SK-N-MC (cell line): ENCODE data around the gene CLRN1.
A peak's percentile ranks its signal among the peaks of the same experiment; 100 is the strongest.

ENCODE experiments used
- DNase-seq: peaks from one replicate; pipeline ENCODE4 v3.0.0-alpha.2; 2011; ENCODE audit warnings: low read depth, low spot score
- H3K27ac ChIP-seq: fragments of 200-600 bp; sonication (generic); 2 replicates; pipeline ENCODE4 v1.5.1; 2016; ENCODE audit warnings: mixed run types
- H3K36me3 ChIP-seq: fragments of 200-600 bp; sonication (generic); 2 replicates; pipeline ENCODE4 v1.6.1; 2017; ENCODE audit warnings: antibody characterized with exemption, low read length, mixed read lengths; ENCODE audit not compliant: insufficient read depth
- H3K4me3 ChIP-seq: fragments of 200-600 bp; sonication (generic); 2 replicates; pipeline ENCODE4 v1.5.1; 2016
- H3K9ac ChIP-seq: fragments of 200-600 bp; sonication (generic); 2 replicates; pipeline ENCODE4 v1.8.0; 2017; ENCODE audit warnings: mixed run types, mixed read lengths; ENCODE audit not compliant: insufficient read length
- H3K9me3 ChIP-seq: fragments of 200-600 bp; sonication (generic); 2 replicates; pipeline ENCODE4 v1.6.1; 2017; ENCODE audit warnings: low read depth, mild to moderate bottlenecking, antibody characterized with exemption, low read length, moderate library complexity, mixed read lengths
- EZH2 ChIP-seq: fragments of 200-600 bp; sonication (generic); IDR thresholded peaks from one replicate; pipeline ENCODE4 v1.6.1; 2017; ENCODE audit warnings: antibody characterized with exemption
- FOXP2 ChIP-seq: optimal IDR thresholded peaks from 2 replicates; pipeline ENCODE3; 2011; ENCODE audit warnings: mild to moderate bottlenecking, moderate library complexity; ENCODE audit not compliant: insufficient read depth; ENCODE audit errors: extremely low read length, control extremely low read depth
- POLR2AphosphoS5 ChIP-seq: IDR thresholded peaks from 2 replicates; pipeline ENCODE4 v1.6.1; 2012; ENCODE audit warnings: mild to moderate bottlenecking, low read depth, low read length, borderline replicate concordance

Gene CLRN1

DNA sequence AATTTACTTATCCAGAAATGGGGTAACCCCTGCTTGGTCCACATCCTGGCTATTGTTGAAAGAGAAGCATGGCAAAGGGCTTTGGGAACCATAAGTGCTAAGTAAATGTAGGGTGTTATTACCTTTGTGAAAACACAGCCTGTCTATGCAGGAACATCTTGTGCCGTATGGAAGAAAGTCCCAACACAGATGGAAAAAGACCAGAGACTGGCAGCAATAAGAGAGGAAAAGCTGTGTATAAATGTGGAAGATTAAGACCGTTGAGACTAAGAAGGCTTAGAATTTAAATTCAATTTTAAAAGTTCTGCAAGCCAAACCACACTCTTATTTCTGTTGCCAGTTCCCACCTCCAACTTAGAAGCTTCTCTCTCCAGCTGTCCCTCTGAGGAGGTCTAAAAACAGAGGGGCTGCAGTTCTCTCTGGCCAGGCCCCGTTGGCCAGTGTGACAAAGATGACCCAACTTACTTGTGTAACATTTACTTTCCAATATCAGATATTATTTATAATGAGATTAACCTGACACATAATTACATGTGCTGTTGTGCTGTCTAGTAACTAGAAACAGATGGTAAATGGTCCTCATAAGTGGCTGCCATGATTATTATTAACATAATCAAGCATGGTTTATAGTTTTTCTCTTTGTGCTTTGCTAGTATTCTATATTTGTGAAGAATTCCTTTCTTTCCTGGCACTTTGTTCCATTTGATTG is 74.3 kb downstream of the CLRN1 start:
- H3K9me3 ChIP-seq = no peaks in the 10 kb centered on the region
- no peaks in the 10 kb centered on the region for H3K36me3 ChIP-seq
- peak overlapping the region; percentile 2; the same call in 1 of the 2 replicates for H3K4me3 ChIP-seq
- DNase-seq = peak; percentile 40
- H3K27ac ChIP-seq = no peak overlapping the region
- no peak for TF ChIP-seq FOXP2
- TF ChIP-seq POLR2AphosphoS5 = peak; percentile 54; the same call in 1 of the 2 replicates
- H3K9ac ChIP-seq = no peak overlapping the region

DNA sequence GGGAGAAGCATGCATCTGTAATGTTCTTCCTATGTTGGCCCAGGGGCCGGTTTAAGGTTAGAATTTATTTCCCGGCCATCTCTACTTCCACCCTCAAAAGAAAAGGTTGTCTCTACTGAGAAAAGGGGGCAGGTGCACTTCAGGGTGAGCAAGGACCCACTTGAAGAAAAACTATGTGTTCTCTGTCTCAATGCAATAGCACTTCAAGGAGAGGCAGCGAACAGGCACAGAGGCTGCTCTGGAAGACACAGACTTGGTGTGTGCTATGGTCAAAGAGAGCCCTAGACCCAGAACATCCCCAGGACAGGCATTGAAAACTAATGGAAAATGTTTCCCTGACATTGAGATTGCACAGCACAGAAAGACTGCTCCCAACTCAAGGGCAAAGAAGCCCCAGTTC is 74.9 kb downstream of the CLRN1 start:
- H3K36me3 ChIP-seq = no peaks in the 10 kb centered on the region
- H3K9me3 ChIP-seq = no peaks in the 10 kb centered on the region
- H3K9ac ChIP-seq = no peak overlapping the region
- TF ChIP-seq POLR2AphosphoS5 (no peak), EZH2 (no peak), FOXP2 (no peak)
- no peak for DNase-seq
- no peak overlapping the region for H3K4me3 ChIP-seq
- no peak overlapping the region for H3K27ac ChIP-seq

DNA sequence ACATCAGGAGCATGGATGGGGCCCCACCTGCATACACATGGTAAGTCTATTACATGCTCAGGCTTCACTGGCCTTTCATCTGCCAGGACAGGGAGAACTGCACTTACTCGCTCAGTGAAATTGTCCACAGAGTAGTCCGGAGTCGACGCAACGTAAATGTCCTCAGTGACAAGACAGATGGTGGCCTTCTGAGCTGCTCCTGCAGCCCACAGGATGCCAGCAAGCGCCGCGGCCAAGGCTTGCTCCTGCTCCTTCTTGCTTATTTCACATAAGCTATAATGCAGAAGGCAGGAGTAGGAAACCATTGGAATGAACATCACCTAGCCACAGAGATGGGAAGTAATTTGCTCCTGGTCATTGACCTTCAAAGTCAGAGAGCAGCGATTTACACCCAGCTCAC is 81.7 kb downstream of the CLRN1 start:
- Histone ChIP-seq H3K9ac (no peak overlapping the region), H3K4me3 (no peak overlapping the region), H3K9me3 (no peaks in the 10 kb centered on the region), H3K27ac (no peak overlapping the region), H3K36me3 (no peaks in the 10 kb centered on the region)
- TF ChIP-seq POLR2AphosphoS5 (no peak), FOXP2 (no peak)
- no peak for DNase-seq

DNA sequence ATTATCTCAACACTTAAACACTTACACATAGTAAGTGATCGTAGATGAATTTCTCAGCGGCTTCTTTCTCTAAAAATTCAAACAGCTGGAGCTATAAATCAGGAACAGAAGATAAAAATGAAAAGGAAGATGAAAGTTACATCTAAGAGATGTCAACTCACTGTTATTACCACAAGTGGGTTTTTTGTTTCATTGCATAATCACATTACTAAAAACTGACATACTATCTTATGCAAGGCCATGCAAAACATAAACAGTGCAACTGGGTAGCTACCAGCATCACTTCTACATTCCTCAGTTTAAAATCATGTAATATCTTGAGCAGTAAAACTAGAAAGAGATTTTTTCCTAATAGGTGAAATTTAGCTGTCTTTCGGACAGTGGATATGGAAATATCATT is 82.2 kb downstream of the CLRN1 start:
- Histone ChIP-seq H3K27ac (no peak overlapping the region), H3K4me3 (no peak overlapping the region)
- DNase-seq = no peak

GRCh38 chr3:150889106-150889505 is 83.4 kb downstream of the CLRN1 start:
- no peak overlapping the region for H3K9ac ChIP-seq
- H3K4me3 ChIP-seq = no peak overlapping the region
- H3K27ac ChIP-seq = no peak overlapping the region
- H3K36me3 ChIP-seq = no peaks in the 10 kb centered on the region
- TF ChIP-seq POLR2AphosphoS5 (no peak), FOXP2 (no peak), EZH2 (no peak)
- peak; percentile 66 for DNase-seq
- H3K9me3 ChIP-seq = no peaks in the 10 kb centered on the region

More for the DNA sequence above, 82.2 kb downstream of the CLRN1 start:
- no peak overlapping the region for H3K9ac ChIP-seq
- H3K9me3 ChIP-seq = no peaks in the 10 kb centered on the region
- TF ChIP-seq POLR2AphosphoS5 (no peak), FOXP2 (no peak), EZH2 (no peak)
- no peaks in the 10 kb centered on the region for H3K36me3 ChIP-seq

DNA sequence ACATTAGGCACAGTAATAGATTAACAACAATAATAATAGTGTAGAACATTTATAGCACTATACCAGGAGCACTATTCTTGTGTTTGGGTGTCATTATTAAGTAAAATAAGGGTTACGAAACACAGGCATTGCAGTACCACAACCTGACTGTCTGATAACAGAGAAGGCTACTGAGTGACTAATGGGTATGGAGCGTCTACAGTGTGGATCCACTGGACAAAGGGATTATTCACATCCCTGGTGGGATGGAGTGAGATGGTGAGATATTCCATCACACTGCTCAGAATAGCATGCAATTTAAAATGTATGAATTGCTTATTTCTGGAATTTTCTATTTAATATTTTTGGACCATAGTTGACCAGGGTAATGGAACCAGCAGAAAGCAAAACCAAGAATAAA is 85.5 kb downstream of the CLRN1 start:
- TF ChIP-seq EZH2 (no peak), FOXP2 (no peak), POLR2AphosphoS5 (no peak)
- DNase-seq = no peak
- H3K9ac ChIP-seq = no peak overlapping the region
- H3K4me3 ChIP-seq = no peak overlapping the region
- no peak overlapping the region for H3K27ac ChIP-seq
- H3K36me3 ChIP-seq = no peaks in the 10 kb centered on the region
- no peaks in the 10 kb centered on the region for H3K9me3 ChIP-seq

DNA sequence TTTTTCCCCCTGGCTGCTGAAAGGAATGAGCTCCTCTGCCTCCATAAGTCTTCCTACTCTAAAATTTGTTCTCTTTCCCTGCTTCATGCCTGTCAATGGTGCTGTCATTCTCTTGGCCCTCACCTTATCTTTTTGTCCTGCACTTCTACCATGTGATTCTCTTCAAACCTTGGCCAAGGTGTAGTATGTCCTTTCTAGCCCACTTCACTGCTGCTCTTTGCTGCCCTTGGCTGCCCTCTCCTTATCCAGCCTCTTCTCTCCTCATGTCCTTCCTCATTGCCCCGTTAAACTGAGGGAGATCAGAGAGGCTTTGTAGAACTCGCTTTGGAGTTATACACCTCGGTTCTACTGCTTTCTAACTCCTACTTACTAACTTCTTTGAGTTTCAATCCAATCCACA is 87.0 kb downstream of the CLRN1 start:
- H3K27ac ChIP-seq = no peak overlapping the region
- no peaks in the 10 kb centered on the region for H3K36me3 ChIP-seq
- no peak overlapping the region for H3K9ac ChIP-seq
- no peak for DNase-seq
- no peak for TF ChIP-seq POLR2AphosphoS5
- H3K4me3 ChIP-seq = no peak overlapping the region
- no peaks in the 10 kb centered on the region for H3K9me3 ChIP-seq

DNA sequence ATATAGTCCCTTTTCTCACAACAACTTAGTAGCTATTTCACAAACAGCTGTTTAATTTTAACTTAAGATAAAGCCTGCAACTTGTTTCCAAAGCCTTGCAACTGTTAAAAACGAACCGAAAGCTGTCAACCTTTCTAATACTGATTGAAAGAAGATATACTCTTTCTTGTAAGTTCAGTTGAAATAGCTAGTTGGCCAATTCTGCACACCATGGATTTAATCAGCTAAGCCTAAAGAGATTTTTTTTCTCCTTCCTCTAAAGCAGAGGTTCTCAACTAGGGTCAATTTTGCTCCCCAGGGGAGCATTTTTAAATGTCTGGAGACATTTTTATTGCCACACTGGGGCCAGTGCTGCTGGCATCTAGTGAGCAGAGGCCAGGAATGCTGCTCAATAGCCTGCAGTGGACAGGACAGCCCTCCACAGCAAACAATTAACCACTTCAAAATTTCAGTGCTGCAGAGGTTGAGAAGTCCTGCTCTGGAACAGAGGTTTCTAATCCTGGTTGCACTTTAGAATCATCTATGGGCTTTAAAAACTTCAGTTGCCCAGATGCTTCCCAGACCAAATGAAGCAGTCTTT is 93.4 kb downstream of the CLRN1 start:
- no peaks in the 10 kb centered on the region for H3K9me3 ChIP-seq
- no peaks in the 10 kb centered on the region for H3K36me3 ChIP-seq
- no peak overlapping the region for H3K27ac ChIP-seq
- H3K9ac ChIP-seq = no peak overlapping the region
- no peak for DNase-seq
- TF ChIP-seq EZH2 (no peak), FOXP2 (no peak), POLR2AphosphoS5 (no peak)
- no peak overlapping the region for H3K4me3 ChIP-seq

DNA sequence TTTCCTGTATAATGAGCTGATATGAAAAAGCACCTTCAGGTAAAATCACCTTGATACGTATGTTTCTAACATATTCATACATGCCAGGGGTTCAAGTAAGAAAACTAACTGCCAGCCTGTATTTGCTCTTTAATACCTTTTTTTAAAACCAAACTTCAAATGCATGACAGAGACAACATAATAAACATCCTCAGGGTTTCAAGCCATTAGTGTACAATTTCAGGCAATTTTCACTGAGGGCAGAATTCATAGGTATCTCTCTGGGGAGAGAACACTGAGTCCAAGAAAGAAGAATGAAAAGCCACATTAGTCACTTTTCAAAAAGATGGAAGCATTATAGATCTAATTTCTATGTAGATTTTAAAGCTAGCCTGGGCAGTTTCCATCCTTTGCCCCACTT is 94.2 kb downstream of the CLRN1 start:
- H3K9me3 ChIP-seq = no peaks in the 10 kb centered on the region
- no peaks in the 10 kb centered on the region for H3K36me3 ChIP-seq
- no peak for DNase-seq
- H3K27ac ChIP-seq = no peak overlapping the region
- no peak overlapping the region for H3K4me3 ChIP-seq
- TF ChIP-seq POLR2AphosphoS5 (no peak), EZH2 (no peak), FOXP2 (no peak)
- H3K9ac ChIP-seq = no peak overlapping the region

GRCh38 chr3:150877303-150877702 is 95.2 kb downstream of the CLRN1 start:
- Histone ChIP-seq H3K36me3 (no peaks in the 10 kb centered on the region), H3K27ac (no peak overlapping the region), H3K9ac (no peak overlapping the region), H3K4me3 (no peak overlapping the region), H3K9me3 (no peaks in the 10 kb centered on the region)
- DNase-seq = no peak
- TF ChIP-seq EZH2 = no peak
- no peak for TF ChIP-seq FOXP2
- no peak for TF ChIP-seq POLR2AphosphoS5
